ENCODE measurements around the gene TMEM108. TPM values are rescaled to one million over a fixed set of nuclear protein-coding genes. Genes with fewer than 3 reads are reported as not detected.

Gene TMEM108
- total RNA-seq, 1 experiment from 2014 or later, result not detected

DNA sequence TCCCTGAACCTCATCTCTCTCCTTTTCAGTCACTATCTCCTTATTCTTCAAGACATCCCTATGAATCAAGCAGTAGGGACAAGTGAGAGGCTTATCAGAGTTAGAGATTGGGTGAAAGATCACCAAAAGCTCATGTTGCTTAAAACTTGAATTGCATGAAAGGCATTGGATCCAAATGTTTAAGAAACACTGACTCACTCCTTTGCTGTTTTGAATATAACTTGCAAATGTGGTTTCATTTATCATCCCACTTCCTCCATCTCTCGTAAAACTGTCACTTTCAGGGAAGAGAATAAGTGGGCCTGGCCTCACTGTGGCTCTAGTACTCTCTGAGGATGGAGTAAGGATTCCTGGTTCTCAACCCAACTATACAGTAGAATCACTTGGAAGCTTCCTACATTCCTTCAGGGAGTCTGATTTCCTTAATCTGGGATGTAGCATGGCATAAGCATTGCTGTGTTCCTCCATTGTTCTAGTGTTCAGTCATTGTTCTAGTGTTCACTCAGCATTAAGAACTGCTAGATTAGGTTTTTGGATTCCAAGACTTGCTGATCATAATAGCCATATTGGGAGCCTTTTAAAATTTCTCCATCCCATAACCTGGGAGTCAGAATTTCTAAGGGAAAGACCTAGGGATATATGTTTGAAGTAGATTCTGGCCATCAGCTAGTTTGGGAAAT, 171.8 kb downstream of the TMEM108 start:
- no peak overlapping the region for H3K27ac ChIP-seq (ENCODE audit: low read depth, low read length)
- no TSS peak for BruUV-seq (replicated peaks)
- CTCF ChIA-PET, result no interaction called here
- peaks cover 29% of the 10 kb centered on the region; the same call in 1 of the 2 replicates for H3K27me3 ChIP-seq (ENCODE audit: insufficient read depth, low read length)
- POLR2A ChIA-PET, result no interaction called here
- H3K4me3 ChIP-seq (replicated peaks in 1 of 2; ENCODE audit: low read depth in 1 of 2, low read length in 2 of 2), result no peak overlapping the region
- no peak overlapping the region for H3K9ac ChIP-seq (ENCODE audit: low read length)
- no peaks in the 10 kb centered on the region for H3K4me1 ChIP-seq (ENCODE audit: control insufficient read depth in 1 of 2, insufficient read depth in 2 of 2, low read length in 2 of 2)
- intact Hi-C loops (cut with micrococcal nuclease), result no loop called here
- no peak overlapping the region for H2AFZ ChIP-seq (ENCODE audit: low read depth, low read length, poor library complexity, severe bottlenecking)
- H3K36me3 ChIP-seq (ENCODE audit: control insufficient read depth in 1 of 2, insufficient read depth in 2 of 2, low read length in 2 of 2), result no peaks in the 10 kb centered on the region
- H3K4me2 ChIP-seq (ENCODE audit: low read length), result no peak overlapping the region
- no peaks in the 10 kb centered on the region for H3K9me3 ChIP-seq (ENCODE audit: control insufficient read depth in 1 of 2, insufficient read depth in 1 of 2, low read depth in 1 of 2, low read length in 2 of 2)
- no peaks in the 10 kb centered on the region for H3K79me2 ChIP-seq (ENCODE audit: insufficient read depth, low read length)
- TF ChIP-seq YY1 (IDR thresholded peaks at IDR 0.05; ENCODE audit: extremely low read depth, insufficient replicate concordance, low read depth, low read length) (no peak), EGR1 (IDR thresholded peaks at IDR 0.05; ENCODE audit: low read depth) (no peak), JUND (IDR thresholded peaks at IDR 0.05) (no peak), ATF3 (IDR thresholded peaks at IDR 0.05) (no peak), POLR2A (IDR thresholded peaks at IDR 0.05; ENCODE audit: borderline replicate concordance, extremely low read depth, insufficient read depth, insufficient read length) (no peak), CBX3 (IDR thresholded peaks at IDR 0.05; ENCODE audit: low read depth) (no peak), CEBPB (IDR thresholded peaks at IDR 0.05; ENCODE audit: low read depth) (no peak), TCF7L2 (IDR thresholded peaks at IDR 0.05; ENCODE audit: borderline replicate concordance, extremely low read depth, insufficient read depth, insufficient read length) (no peak), RAD21 (IDR thresholded peaks at IDR 0.05; ENCODE audit: low read depth) (no peak), ELF1 (IDR thresholded peaks at IDR 0.05; ENCODE audit: borderline replicate concordance, low read depth) (no peak), EZH2 (IDR thresholded peaks at IDR 0.05) (no peak)
- RAD21 ChIA-PET (ENCODE audit: low non-redundant PET in 1 of 2, low total read pairs in 2 of 2, uncharacterized antibody in 2 of 2, unreplicated experiment in 2 of 2), result no interaction called here
- H3K9me2 ChIP-seq (ENCODE audit: insufficient read depth), result no peaks in the 10 kb centered on the region
- no peak for ATAC-seq
- DNase-seq (ENCODE audit: low read depth, low spot score), result no peak
- no peaks in the 10 kb centered on the region for H4K20me1 ChIP-seq (ENCODE audit: insufficient read depth)

DNA sequence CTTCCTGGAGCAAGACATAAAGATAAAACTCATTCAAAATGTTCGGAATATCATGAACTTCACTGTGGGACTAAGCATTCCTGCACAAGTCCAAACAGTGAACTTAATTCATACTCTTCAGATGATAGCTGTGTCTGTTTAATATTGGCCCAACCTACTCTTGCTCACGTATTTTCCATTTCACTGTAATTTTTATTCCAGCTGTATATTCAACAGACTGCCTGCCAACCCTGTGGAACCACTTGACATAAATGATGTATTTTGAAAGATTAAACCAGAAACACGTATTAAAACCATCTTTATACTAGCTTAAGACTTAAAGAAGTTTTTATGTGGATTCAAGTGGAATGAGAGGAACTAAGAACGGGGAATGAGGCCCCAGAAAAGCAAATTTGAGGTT, 172.5 kb downstream of the TMEM108 start:
- H3K4me3 ChIP-seq (replicated peaks in 1 of 2; ENCODE audit: low read depth in 1 of 2, low read length in 2 of 2), result no peak overlapping the region
- ATAC-seq (no peak), DNase-seq (ENCODE audit: low read depth, low spot score) (no peak)
- no peaks in the 10 kb centered on the region for H3K4me1 ChIP-seq (ENCODE audit: control insufficient read depth in 1 of 2, insufficient read depth in 2 of 2, low read length in 2 of 2)
- H3K79me2 ChIP-seq (ENCODE audit: insufficient read depth, low read length), result no peaks in the 10 kb centered on the region
- ChIA-PET CTCF (no interaction called here), POLR2A (no interaction called here), RAD21 (ENCODE audit: low non-redundant PET in 1 of 2, low total read pairs in 2 of 2, uncharacterized antibody in 2 of 2, unreplicated experiment in 2 of 2) (no interaction called here)
- no peaks in the 10 kb centered on the region for H3K9me2 ChIP-seq (ENCODE audit: insufficient read depth)
- no TSS peak for BruUV-seq (replicated peaks)
- H3K9ac ChIP-seq (ENCODE audit: low read length), result no peak overlapping the region
- intact Hi-C loops (cut with micrococcal nuclease), result no loop called here
- no peaks in the 10 kb centered on the region for H3K9me3 ChIP-seq (ENCODE audit: control insufficient read depth in 1 of 2, insufficient read depth in 1 of 2, low read depth in 1 of 2, low read length in 2 of 2)
- H2AFZ ChIP-seq (ENCODE audit: low read depth, low read length, poor library complexity, severe bottlenecking), result no peak overlapping the region
- peaks cover 29% of the 10 kb centered on the region; the same call in 1 of the 2 replicates for H3K27me3 ChIP-seq (ENCODE audit: insufficient read depth, low read length)
- no peaks in the 10 kb centered on the region for H3K36me3 ChIP-seq (ENCODE audit: control insufficient read depth in 1 of 2, insufficient read depth in 2 of 2, low read length in 2 of 2)
- no peak overlapping the region for H3K27ac ChIP-seq (ENCODE audit: low read depth, low read length)
- no peak overlapping the region for H3K4me2 ChIP-seq (ENCODE audit: low read length)
- TF ChIP-seq EZH2 (IDR thresholded peaks at IDR 0.05) (no peak), CTCF (IDR thresholded peaks at IDR 0.05 in 2 of 3, conservative IDR thresholded peaks at IDR 0.05 in 1 of 3; ENCODE audit: borderline replicate concordance in 1 of 3, insufficient read depth in 1 of 3, low read depth in 2 of 3, low read length in 2 of 3) (no peak), MAX (IDR thresholded peaks at IDR 0.05) (no peak), CEBPB (IDR thresholded peaks at IDR 0.05; ENCODE audit: low read depth) (no peak), SRF (IDR thresholded peaks at IDR 0.05; ENCODE audit: low read depth) (no peak)
- TF ChIP-seq, protein P1, sequence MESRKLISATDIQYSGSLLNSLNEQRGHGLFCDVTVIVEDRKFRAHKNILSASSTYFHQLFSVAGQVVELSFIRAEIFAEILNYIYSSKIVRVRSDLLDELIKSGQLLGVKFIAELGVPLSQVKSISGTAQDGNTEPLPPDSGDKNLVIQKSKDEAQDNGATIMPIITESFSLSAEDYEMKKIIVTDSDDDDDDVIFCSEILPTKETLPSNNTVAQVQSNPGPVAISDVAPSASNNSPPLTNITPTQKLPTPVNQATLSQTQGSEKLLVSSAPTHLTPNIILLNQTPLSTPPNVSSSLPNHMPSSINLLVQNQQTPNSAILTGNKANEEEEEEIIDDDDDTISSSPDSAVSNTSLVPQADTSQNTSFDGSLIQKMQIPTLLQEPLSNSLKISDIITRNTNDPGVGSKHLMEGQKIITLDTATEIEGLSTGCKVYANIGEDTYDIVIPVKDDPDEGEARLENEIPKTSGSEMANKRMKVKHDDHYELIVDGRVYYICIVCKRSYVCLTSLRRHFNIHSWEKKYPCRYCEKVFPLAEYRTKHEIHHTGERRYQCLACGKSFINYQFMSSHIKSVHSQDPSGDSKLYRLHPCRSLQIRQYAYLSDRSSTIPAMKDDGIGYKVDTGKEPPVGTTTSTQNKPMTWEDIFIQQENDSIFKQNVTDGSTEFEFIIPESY (IDR thresholded peaks at IDR 0.05; ENCODE audit: extremely low read depth, insufficient replicate concordance, low read length), result no peak
- no peaks in the 10 kb centered on the region for H4K20me1 ChIP-seq (ENCODE audit: insufficient read depth)
